Measurements from ENCODE around the gene CCDC197.

The CCDC197 gene

GRCh38 chr14:93999573-93999972 is 2.5 kb downstream of the CCDC197 start:
- Histone ChIP-seq H2AFZ (ENCODE audit: low read length) (no peak overlapping the region), H3K9me3 (ENCODE audit: insufficient read depth, low read depth, low read length) (no peaks in the 10 kb centered on the region), H3K27me3 (ENCODE audit: insufficient read depth, low read length, poor library complexity, severe bottlenecking) (no peaks in the 10 kb centered on the region), H3K9ac (ENCODE audit: low read depth, low read length, poor library complexity, severe bottlenecking) (no peak overlapping the region), H3K36me3 (ENCODE audit: insufficient read depth, low read length) (no peaks in the 10 kb centered on the region), H3F3A (ENCODE audit: low read depth) (no peaks in the 10 kb centered on the region), H3K4me3 (ENCODE audit: low read length, poor library complexity, severe bottlenecking) (no peak overlapping the region), H3K4me1 (ENCODE audit: insufficient read depth, low read length, poor library complexity, severe bottlenecking) (no peaks in the 10 kb centered on the region), H3K79me2 (ENCODE audit: insufficient read depth, low read length) (no peaks in the 10 kb centered on the region), H3K4me2 (ENCODE audit: low read depth, low read length, poor library complexity, severe bottlenecking) (no peak overlapping the region), H3K9me2 (replicated peaks; ENCODE audit: low read depth, low read length) (no peaks in the 10 kb centered on the region), H4K20me1 (ENCODE audit: insufficient read depth, low read length, poor library complexity, severe bottlenecking) (no peaks in the 10 kb centered on the region)
- TF ChIP-seq CTCF (conservative IDR thresholded peaks at IDR 0.05; ENCODE audit: low read length): no peak
- no peak for TF ChIP-seq EZH2phosphoT487 (IDR thresholded peaks at IDR 0.05; ENCODE audit: borderline replicate concordance)

- Histone ChIP-seq H3K9me3 (ENCODE audit: insufficient read depth, low read depth, low read length) (no peaks in the 10 kb centered on the region), H3K4me2 (ENCODE audit: low read depth, low read length, poor library complexity, severe bottlenecking) (no peak overlapping the region), H2AFZ (ENCODE audit: low read length) (no peak overlapping the region), H3K9me2 (replicated peaks; ENCODE audit: low read depth, low read length) (no peaks in the 10 kb centered on the region), H4K20me1 (ENCODE audit: insufficient read depth, low read length, poor library complexity, severe bottlenecking) (no peaks in the 10 kb centered on the region), H3K4me1 (ENCODE audit: insufficient read depth, low read length, poor library complexity, severe bottlenecking) (no peaks in the 10 kb centered on the region), H3K9ac (ENCODE audit: low read depth, low read length, poor library complexity, severe bottlenecking) (no peak overlapping the region), H3K27me3 (ENCODE audit: insufficient read depth, low read length, poor library complexity, severe bottlenecking) (no peaks in the 10 kb centered on the region), H3F3A (ENCODE audit: low read depth) (no peaks in the 10 kb centered on the region), H3K36me3 (ENCODE audit: insufficient read depth, low read length) (no peaks in the 10 kb centered on the region), H3K79me2 (ENCODE audit: insufficient read depth, low read length) (no peaks in the 10 kb centered on the region), H3K4me3 (ENCODE audit: low read length, poor library complexity, severe bottlenecking) (no peak overlapping the region)
- TF ChIP-seq CTCF (conservative IDR thresholded peaks at IDR 0.05; ENCODE audit: low read length) (no peak), EZH2phosphoT487 (IDR thresholded peaks at IDR 0.05; ENCODE audit: borderline replicate concordance) (no peak)
Observed at GRCh38 chr14:94000267-94000666, 3.2 kb downstream of the CCDC197 start.

GRCh38 chr14:94001016-94001415 is 3.9 kb downstream of the CCDC197 start:
- no peak overlapping the region for H3K4me3 ChIP-seq (ENCODE audit: low read length, poor library complexity, severe bottlenecking)
- H4K20me1 ChIP-seq (ENCODE audit: insufficient read depth, low read length, poor library complexity, severe bottlenecking): no peaks in the 10 kb centered on the region
- H3K4me2 ChIP-seq (ENCODE audit: low read depth, low read length, poor library complexity, severe bottlenecking): no peak overlapping the region
- H3K9ac ChIP-seq (ENCODE audit: low read depth, low read length, poor library complexity, severe bottlenecking): no peak overlapping the region
- no peaks in the 10 kb centered on the region for H3K9me3 ChIP-seq (ENCODE audit: insufficient read depth, low read depth, low read length)
- TF ChIP-seq EZH2phosphoT487 (IDR thresholded peaks at IDR 0.05; ENCODE audit: borderline replicate concordance): no peak
- TF ChIP-seq CTCF (conservative IDR thresholded peaks at IDR 0.05; ENCODE audit: low read length): no peak
- H3K27me3 ChIP-seq (ENCODE audit: insufficient read depth, low read length, poor library complexity, severe bottlenecking): no peaks in the 10 kb centered on the region
- H3K9me2 ChIP-seq (replicated peaks; ENCODE audit: low read depth, low read length): no peaks in the 10 kb centered on the region
- no peaks in the 10 kb centered on the region for H3K36me3 ChIP-seq (ENCODE audit: insufficient read depth, low read length)
- H3K79me2 ChIP-seq (ENCODE audit: insufficient read depth, low read length): no peaks in the 10 kb centered on the region
- H3K4me1 ChIP-seq (ENCODE audit: insufficient read depth, low read length, poor library complexity, severe bottlenecking): no peaks in the 10 kb centered on the region
- no peak overlapping the region for H2AFZ ChIP-seq (ENCODE audit: low read length)
- H3F3A ChIP-seq (ENCODE audit: low read depth): no peaks in the 10 kb centered on the region

Measured in Loucy (cell line).